COLO668 (cell line): ENCODE measurements around the gene CEP290.
"Not testable (repeated sequence)": the region's sequence is repeated elsewhere in the genome, so short reads cannot be mapped to it uniquely, and the experiment has no call there.

Experiments used
- DNase-seq: peaks from one replicate; lab custom pipeline; 2025; ENCODE audit not compliant: unreplicated experiment; lab: John Stamatoyannopoulos, UW

Gene CEP290

GRCh38 chr12:88142610-88142991 is 713 bp upstream of the CEP290 start:
- DNase-seq = peak; percentile 53

GRCh38 chr12:88141425-88141773 is 489 bp downstream of the CEP290 start:
- DNase-seq = no peak

- DNase-seq = not testable (repeated sequence)
Measured at GRCh38 chr12:88139711-88140110, 2.2 kb downstream of the CEP290 start.

DNA sequence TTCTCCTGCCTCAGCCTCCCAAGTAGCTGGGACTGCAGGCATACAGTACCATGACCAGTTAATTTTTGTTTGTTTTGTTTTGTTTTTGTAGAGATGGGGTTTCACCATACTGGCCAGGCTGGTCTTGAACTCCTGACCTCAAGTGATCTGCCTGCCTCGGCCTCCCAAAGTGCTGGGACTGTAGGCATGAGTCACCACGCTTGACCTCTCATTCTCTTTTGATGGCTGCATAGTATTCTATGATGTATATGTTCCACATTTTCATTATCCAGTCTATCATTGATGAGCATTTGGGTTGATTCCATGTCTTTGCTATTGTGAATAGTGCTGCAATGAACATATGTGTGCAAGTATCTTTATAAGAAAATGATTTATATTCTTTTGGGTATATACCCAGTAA is 8.7 kb downstream of the CEP290 start:
- not testable (repeated sequence) for DNase-seq

DNA sequence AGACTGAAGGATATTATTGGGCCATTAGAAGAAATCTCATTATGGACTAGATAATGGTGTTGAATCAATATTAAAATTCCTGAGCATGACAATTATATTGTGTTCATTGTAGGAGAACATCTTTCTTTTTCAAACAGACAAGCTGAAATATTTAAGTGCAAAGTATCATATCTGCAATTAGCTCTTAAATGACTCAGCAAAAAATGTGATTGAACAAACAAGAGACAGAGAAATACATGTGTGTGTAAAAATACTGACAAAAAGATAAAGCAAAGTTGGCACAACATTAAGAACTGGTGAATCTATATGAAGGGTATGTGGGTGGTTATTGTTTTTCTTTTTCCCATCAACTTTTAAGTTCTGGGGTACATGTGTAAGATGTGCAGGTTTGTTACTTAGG is 9.5 kb downstream of the CEP290 start:
- DNase-seq = no peak

DNA sequence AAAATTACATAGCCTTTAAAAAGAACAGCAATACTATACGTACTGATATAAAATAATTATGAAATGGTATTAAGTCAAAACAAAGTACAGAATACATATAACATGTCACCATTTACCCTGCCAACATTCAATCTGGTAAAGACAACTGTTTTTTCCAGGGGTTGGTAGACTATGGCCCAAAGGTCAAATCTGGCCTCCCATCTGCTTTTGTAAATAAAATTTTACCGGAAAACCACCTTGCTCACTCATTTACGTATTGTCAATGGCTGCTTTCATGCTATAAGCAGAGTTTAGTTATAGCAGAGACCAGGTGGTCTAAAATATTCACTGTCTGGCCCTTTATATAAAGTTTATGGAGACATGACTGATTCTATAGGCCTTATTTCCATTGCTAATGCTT is 14.0 kb downstream of the CEP290 start:
- no peak for DNase-seq

DNA sequence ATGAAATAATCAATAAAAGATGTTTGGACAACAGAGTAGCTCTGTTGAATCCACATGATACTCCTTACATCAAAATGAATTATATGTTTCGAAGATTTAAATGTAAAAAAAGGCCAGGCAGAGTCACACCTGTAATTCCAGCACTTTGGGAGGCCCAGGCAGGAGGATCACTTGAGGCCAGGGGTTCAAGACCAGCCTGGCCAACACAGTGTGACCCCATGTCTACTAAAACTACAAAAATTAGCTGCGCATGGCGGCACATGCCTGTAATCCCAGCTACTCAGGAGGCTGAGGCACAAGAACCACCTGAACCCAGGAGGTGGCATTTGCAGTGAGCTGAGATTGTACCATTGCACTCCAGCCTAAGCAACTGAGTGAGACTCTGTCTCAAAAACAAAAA is 14.8 kb downstream of the CEP290 start:
- DNase-seq = no peak

- DNase-seq = no peak
Measured at GRCh38 chr12:88122666-88123065, 19.2 kb downstream of the CEP290 start.

- DNase-seq = no peak
Measured at GRCh38 chr12:88113871-88114270, 28.0 kb downstream of the CEP290 start.

- DNase-seq = no peak
Measured at GRCh38 chr12:88111074-88111652, 30.7 kb downstream of the CEP290 start.

GRCh38 chr12:88108021-88108420 is 33.9 kb downstream of the CEP290 start:
- DNase-seq = no peak

DNA sequence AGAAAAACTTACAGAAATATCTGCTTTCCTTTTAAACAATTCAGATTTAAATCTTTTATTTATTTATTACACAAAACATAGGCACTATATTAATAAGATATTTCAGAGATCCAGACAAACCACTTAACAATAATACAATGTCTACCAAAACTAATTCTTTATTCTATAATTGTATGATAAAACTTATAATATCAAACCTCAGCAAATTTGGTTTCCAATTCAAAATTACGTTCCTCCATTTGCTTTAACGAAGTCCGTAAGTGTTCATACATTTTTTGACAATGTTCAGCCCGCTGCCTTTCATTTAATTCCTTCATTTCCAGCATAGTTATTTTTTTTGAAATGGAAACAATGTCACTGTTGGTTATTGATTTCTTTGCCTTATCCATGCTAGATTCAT is 48.3 kb downstream of the CEP290 start:
- DNase-seq = no peak

DNA sequence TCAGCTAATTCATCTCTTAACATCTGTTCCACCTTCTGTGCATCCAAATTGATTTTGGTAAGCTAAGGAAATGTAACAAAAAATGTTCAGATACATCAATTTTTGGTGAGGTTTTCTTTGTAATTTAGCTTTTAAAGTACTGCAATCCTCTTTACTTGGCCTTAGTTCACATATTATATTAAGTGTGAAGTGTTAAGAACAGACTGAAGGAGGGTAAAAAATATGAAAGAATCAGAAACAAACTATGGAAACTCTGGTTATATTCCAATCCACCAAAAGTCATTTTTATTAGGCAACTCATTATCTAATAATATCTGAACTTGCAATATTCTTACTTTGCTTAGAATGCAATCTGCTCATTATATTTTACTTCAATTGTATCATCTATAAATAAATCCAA is 49.1 kb downstream of the CEP290 start:
- DNase-seq = no peak

DNA sequence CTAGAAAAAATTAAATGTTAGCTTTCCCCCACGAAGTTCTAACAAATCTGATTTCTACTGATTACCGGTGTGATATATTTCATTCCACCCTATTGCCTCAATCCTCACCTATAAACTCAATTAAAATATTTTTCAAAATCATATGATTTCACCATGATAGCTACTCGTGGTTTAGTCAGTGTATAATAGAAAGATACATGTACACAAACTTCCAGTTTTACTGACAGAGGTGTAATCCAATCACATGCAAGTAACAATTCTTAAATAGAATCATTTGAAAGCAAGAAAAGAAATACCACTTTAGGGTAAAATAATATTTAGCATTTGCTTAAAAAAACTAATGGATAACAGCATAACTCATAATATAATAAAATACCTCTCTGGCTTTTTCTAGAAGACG is 57.7 kb downstream of the CEP290 start:
- no peak for DNase-seq

GRCh38 chr12:88083634-88084033 is 58.3 kb downstream of the CEP290 start:
- DNase-seq = no peak

DNA sequence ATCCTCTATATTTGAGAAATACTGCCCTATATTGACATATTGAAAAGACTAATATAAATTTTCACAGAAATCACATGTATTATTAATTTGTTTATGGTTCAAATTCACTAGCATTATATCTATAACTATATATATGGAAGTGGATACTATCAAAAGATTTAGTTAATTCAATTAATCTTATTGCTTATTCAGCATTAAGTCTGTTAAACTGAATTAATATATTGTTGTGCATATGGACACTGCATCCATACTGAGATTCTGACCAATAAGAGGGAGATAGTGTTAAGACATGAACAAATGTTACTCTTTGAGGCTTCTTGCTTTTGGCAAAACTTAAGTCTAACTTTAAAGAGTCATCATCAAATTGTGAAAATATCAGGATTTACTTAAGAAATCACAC is 60.6 kb downstream of the CEP290 start:
- DNase-seq = no peak

DNA sequence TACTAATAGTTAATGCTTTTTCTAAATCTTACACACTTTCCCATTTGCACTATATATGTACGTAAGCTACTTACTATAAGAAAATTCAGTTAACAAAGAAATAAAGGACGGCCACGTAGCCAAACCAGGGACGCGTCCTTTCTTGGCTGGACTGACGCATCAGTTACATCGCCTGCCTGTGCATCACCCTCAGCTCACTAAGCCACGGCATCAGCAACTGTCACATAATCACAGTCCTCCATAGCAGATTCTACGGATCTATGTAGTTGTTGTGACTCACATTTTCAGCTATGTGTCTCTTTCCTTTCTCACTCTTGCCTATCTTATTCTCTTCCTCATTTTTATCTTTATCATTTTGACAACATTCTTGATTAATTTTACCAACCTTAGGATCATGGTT is 74.6 kb downstream of the CEP290 start:
- no peak for DNase-seq

- DNase-seq = no peak
Measured at GRCh38 chr12:88063375-88063774, 78.5 kb downstream of the CEP290 start.

DNA sequence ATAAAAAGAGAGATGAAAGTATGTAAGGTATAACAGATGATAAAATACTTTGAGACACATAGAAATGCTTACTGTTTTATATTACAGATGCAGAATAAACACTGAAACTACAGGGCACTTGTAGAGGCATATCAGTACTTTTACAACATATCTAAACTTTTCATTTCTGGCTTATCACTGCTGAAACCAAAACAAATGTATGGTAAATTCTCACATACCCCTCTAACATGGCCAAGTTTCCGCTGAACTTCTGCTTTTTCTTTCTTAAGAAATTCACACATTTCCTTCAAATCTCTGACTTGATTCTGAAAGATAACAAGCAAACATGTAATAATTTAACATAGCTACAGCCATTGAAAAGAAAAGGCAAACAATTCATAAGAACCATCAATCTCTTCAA is 79.4 kb downstream of the CEP290 start:
- no peak for DNase-seq

- no peak for DNase-seq
Measured at GRCh38 chr12:88058719-88059077, 83.2 kb downstream of the CEP290 start.

GRCh38 chr12:88057994-88058718 is 83.7 kb downstream of the CEP290 start:
- no peak for DNase-seq

DNA sequence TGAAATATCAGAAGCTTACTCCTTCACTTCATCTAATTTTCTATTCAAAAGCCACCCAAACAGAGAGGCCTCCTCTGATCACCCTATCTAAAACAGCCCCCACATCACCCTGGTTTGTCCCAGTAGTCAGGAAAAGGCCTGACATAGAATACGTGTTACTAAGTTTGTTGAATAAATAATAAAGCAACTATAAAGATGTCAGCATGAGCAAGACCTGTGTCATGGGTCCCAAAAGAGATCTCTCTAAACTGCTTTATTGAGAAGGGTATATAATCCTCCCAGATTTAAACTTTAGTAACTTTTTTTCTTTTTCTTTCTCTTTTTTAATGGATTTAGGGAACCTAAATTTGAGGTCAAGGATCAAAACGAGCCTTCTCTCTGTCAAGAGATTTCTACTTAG is 85.3 kb downstream of the CEP290 start:
- no peak for DNase-seq

GRCh38 chr12:88052686-88053085 is 89.2 kb downstream of the CEP290 start:
- DNase-seq = peak; percentile 66
